ENCODE results near the gene PNPT1. TPM values are rescaled to one million over a fixed set of nuclear protein-coding genes. Genes with fewer than 3 reads are reported as not detected.

The PNPT1 gene
- total and polyA plus RNA-seq, 2 of the 8 experiments (the other 6 are each of a cell fraction or from before 2014, with no cell fraction given) = 8.3 to 40.2 TPM

DNA sequence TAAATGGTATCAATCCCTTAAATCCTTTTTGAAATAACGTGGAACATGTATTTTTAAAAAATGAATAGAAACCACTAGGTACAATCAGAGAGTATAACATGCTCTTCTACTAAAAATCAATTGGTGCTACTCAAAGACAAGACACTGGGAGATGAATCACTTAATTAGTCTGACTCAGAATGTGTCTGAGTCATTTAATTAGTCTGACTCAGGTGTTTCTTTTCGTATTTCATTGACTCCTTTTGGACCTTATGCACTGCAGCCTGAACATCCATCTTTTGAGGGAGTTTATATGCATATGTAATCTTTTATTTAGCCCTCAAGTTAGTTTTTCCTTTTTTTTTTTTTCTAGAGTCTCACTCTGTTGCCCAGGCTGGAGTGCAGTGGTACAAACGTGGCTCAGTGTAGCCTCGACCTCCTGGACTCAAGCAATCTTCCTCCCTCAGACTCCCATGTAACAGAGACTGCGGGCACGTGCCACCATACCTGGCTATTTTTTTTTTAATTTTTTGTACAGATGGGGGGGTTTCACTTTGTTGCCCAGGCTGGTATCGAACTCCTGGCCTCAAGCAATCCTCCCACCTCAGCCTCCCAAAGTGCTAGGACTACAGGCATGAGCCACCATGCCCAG lies 102.7 kb downstream of the PNPT1 start (continued):
- TF ChIP-seq EP300 (IDR thresholded peaks at IDR 0.05; ENCODE audit: borderline replicate concordance in 1 of 2, low read depth in 2 of 2, low read length in 2 of 2) = no peak
- TF ChIP-seq RNF2 (IDR thresholded peaks at IDR 0.05; ENCODE audit: borderline replicate concordance, low read depth, low read length, missing control alignments, poor library complexity, severe bottlenecking) = no peak
- no peak for TF ChIP-seq TBP (IDR thresholded peaks at IDR 0.05; ENCODE audit: low read depth, low read length)
- no peak for TF ChIP-seq EGR1 (IDR thresholded peaks at IDR 0.05; ENCODE audit: borderline replicate concordance, low read depth, low read length)
- no peak for TF ChIP-seq CHD2 (IDR thresholded peaks at IDR 0.05; ENCODE audit: low read length)
- TF ChIP-seq, protein P1, sequence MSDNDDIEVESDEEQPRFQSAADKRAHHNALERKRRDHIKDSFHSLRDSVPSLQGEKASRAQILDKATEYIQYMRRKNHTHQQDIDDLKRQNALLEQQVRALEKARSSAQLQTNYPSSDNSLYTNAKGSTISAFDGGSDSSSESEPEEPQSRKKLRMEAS (IDR thresholded peaks at IDR 0.05) = no peak
- no peak for TF ChIP-seq POLR2A (IDR thresholded peaks at IDR 0.05; ENCODE audit: control extremely low read depth in 1 of 2, low read depth in 2 of 2, low read length in 2 of 2)
- TF ChIP-seq, protein P2, sequence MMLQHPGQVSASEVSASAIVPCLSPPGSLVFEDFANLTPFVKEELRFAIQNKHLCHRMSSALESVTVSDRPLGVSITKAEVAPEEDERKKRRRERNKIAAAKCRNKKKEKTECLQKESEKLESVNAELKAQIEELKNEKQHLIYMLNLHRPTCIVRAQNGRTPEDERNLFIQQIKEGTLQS (IDR thresholded peaks at IDR 0.05; ENCODE audit: insufficient read depth, low read depth, low read length) = no peak
- TF ChIP-seq ASH2L (IDR thresholded peaks at IDR 0.05; ENCODE audit: low read length) = no peak
- no peak for TF ChIP-seq RFX5 (IDR thresholded peaks at IDR 0.05; ENCODE audit: borderline replicate concordance, low read depth, low read length)
